Activated T-cell treated with anti-CD3 and anti-CD28 coated beads, Interleukin-2, amount 50 U/mL, for 72 hours (primary cell): Measurements from ENCODE around the gene CYB5R2. TPM values are rescaled to one million over a fixed set of nuclear protein-coding genes. Genes with fewer than 3 reads are reported as not detected.

Experiments
- ATAC-seq, 2 donors: fragments of 150-1000 bp; cut with Tn5 transposase; replicated peaks in 1 of 2; 2 replicates each; pipeline ENCODE4 v1.10.0; 2021; ENCODE audit warnings: moderate library complexity in 2 of 2, mild to moderate bottlenecking in 1 of 2
- DNase-seq, 2 donors: peaks; one replicate each; pipeline ENCODE4 v3.0.0; 2021 to 2022; ENCODE audit warnings: mixed read lengths in 1 of 2
- H3K27ac Mint-ChIP-seq: one replicate; pipeline ENCODE4 v1.8.0; 2022; ENCODE audit warnings: mild to moderate bottlenecking, moderate library complexity, mixed read lengths
- H3K27me3 Mint-ChIP-seq: one replicate; pipeline ENCODE4 v1.8.0; 2022; ENCODE audit warnings: low read depth, mixed read lengths
- H3K36me3 Mint-ChIP-seq, 2 donors: one replicate each; pipeline ENCODE4 v1.8.0; 2022; ENCODE audit warnings: mixed read lengths in 2 of 2, mild to moderate bottlenecking in 1 of 2; ENCODE audit not compliant: insufficient read depth in 2 of 2
- H3K4me1 Mint-ChIP-seq: one replicate; pipeline ENCODE4 v1.8.0; 2022; ENCODE audit warnings: low read depth, mixed read lengths
- H3K4me3 Mint-ChIP-seq, 2 donors: one replicate each; pipeline ENCODE4 v1.8.0; 2022; ENCODE audit warnings: mild to moderate bottlenecking in 2 of 2, mixed read lengths in 2 of 2, moderate library complexity in 2 of 2
- H3K9me3 Mint-ChIP-seq, 2 donors: one replicate each; pipeline ENCODE4 v1.8.0; 2022; ENCODE audit warnings: mixed read lengths in 2 of 2
- total RNA-seq, 2 donors: library from RNA; stranded (reverse); gene quantifications; one replicate each; pipeline ENCODE4 v1.2.3, GENCODE V29; 2022

CYB5R2 gene
- total RNA-seq, 2 donors from 2014 or later = 12.8 to 14.8 TPM

DNA sequence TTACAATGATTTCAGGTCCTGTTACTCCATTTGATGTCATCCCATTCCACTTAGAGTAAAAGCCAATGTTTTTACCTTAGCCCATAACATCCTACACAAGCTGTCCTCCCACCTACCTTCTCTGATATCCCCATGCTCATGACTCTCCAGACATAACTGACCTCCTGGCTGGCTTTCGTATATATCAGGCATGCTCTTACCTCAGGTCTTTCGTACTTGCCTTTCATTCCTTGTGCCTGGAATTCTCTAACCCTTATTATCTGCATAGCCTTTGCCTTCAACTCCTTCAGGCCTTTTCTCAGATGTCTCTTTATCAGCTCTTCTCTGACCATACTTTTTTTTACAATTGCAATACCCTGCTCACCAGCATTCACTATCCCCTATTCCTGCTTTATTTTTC, 10.3 kb upstream of the CYB5R2 start:
- Mint-ChIP-seq H3K27ac (no peak overlapping the region), H3K27me3 (peaks cover 30% of the 10 kb centered on the region), H3K4me1 (no peaks in the 10 kb centered on the region), H3K36me3 (peaks cover 0 to 5% of the 10 kb centered on the region in 2 donors), H3K9me3 (no peaks in the 10 kb centered on the region), H3K4me3 (no peak overlapping the region)
- DNase-seq (no peak), ATAC-seq (no peak)

DNA sequence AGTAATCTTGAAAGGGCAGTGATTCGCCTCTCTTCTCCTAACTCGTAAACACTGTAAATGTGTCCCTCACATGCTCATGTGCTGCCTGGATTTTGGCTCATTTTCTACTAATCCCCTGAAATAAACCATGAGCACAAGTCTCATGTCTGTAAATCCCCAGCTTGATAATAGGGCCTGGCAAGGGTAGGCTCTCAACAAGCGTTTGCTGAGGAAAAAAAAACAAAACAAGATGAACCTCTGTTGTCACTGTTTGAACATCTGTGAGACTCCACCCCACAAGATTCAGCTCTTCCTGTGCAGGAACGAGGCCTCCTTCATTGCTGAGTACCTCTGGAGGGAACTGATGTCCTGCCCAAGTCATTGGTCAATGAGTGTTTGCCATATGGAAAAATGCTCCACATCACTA, 4.5 kb upstream of the CYB5R2 start:
- H3K36me3 Mint-ChIP-seq = peaks cover 0 to 5% of the 10 kb centered on the region in 2 donors
- H3K4me3 Mint-ChIP-seq = no peak overlapping the region
- peaks cover 66% of the 10 kb centered on the region for H3K27me3 Mint-ChIP-seq
- peaks cover 18% of the 10 kb centered on the region for H3K4me1 Mint-ChIP-seq
- DNase-seq (no peak), ATAC-seq (no peak)
- H3K9me3 Mint-ChIP-seq = no peaks in the 10 kb centered on the region
- H3K27ac Mint-ChIP-seq = no peak overlapping the region

DNA sequence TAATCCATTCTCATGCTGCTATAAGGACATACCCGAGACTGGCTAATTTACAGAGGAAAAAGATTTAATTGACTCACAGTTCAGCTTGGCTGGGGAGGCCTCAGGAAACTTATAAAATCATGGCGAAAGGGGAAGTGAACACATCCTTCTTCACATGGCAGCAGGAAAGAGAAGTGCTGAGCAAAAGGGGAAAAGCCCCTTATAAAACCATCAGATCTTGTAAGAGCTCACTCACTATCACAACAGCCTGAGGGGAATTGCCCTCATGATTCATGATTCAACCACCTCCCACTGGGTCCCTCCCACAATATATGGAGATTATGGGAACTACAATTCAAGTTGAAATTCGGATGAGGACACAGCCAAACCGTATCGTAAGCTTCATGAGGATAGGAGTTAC, 3.8 kb upstream of the CYB5R2 start:
- H3K27ac Mint-ChIP-seq = no peak overlapping the region
- no peaks in the 10 kb centered on the region for H3K9me3 Mint-ChIP-seq
- DNase-seq (no peak), ATAC-seq (no peak)
- peaks cover 70% of the 10 kb centered on the region for H3K27me3 Mint-ChIP-seq
- H3K4me1 Mint-ChIP-seq = peaks cover 25% of the 10 kb centered on the region
- H3K36me3 Mint-ChIP-seq = peaks cover 0 to 5% of the 10 kb centered on the region in 2 donors
- H3K4me3 Mint-ChIP-seq = no peak overlapping the region

DNA sequence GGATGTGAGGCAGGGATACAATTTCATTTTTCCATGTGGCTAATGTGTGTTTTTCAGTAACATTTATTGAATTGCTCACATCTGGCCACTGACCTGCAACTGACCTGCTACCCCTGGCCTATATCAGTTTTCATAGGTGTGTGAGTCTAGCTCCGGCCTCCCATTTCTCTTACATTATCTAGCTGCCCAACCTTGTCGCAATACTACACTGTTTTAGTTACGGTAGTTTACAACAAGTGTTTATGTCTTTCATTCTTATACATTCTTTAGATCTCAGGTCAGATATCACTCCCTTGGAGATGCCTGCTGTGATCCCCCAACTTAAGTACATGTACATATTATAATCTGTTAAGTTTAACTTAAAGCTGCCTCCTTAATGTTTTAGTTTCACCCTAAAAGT, 2.3 kb upstream of the CYB5R2 start:
- Mint-ChIP-seq H3K4me1 (peaks cover 40% of the 10 kb centered on the region), H3K36me3 (peaks cover 0 to 3% of the 10 kb centered on the region in 2 donors), H3K27ac (no peak overlapping the region), H3K4me3 (no peak overlapping the region), H3K9me3 (no peaks in the 10 kb centered on the region), H3K27me3 (peaks cover 65% of the 10 kb centered on the region)
- ATAC-seq = no peak
- no peak for DNase-seq

DNA sequence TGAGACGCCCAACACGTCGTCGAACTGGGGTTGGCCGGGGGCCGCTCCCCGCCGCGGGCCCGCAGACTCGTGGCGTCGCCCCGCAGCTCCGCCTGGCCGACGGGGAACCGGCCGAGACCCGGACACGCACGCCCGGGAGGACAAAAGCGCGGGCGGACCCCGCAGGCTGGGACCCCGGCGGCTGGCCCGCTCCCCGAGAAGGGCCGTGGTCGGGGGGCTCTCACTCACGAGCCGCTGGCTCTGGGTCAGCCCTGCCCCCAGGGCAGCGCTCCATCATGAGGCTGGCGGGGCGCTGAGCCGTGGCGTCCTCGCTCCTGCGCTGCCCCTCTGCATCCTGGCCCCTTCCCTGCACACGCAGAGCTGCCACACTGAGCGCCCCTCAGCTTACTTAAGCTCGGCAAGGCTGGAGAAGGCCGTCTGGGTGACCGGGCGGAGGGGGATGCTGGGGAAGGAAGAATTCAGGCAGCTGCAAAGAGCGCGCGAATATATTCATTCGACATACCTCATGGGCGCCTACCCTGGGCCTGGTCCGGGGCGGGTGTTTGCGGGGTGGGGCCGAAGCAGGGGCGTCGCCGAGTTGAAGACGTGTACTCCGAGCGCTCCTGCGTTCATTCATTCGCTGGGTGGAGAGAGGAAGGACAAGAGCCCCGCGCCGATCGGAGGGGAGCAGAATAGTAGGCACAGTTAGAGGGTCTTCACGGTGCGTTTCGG, 579 bp upstream of the CYB5R2 start:
- peak; percentile 50 to 59 for ATAC-seq
- peak; percentile 14 to 34 for DNase-seq
- peaks cover 48% of the 10 kb centered on the region for H3K4me1 Mint-ChIP-seq
- H3K27me3 Mint-ChIP-seq = peaks cover 52% of the 10 kb centered on the region
- H3K36me3 Mint-ChIP-seq = no peaks in the 10 kb centered on the region
- no peaks in the 10 kb centered on the region for H3K9me3 Mint-ChIP-seq
- peak overlapping the region; percentile 71 to 84 for H3K4me3 Mint-ChIP-seq
- no peak overlapping the region for H3K27ac Mint-ChIP-seq

DNA sequence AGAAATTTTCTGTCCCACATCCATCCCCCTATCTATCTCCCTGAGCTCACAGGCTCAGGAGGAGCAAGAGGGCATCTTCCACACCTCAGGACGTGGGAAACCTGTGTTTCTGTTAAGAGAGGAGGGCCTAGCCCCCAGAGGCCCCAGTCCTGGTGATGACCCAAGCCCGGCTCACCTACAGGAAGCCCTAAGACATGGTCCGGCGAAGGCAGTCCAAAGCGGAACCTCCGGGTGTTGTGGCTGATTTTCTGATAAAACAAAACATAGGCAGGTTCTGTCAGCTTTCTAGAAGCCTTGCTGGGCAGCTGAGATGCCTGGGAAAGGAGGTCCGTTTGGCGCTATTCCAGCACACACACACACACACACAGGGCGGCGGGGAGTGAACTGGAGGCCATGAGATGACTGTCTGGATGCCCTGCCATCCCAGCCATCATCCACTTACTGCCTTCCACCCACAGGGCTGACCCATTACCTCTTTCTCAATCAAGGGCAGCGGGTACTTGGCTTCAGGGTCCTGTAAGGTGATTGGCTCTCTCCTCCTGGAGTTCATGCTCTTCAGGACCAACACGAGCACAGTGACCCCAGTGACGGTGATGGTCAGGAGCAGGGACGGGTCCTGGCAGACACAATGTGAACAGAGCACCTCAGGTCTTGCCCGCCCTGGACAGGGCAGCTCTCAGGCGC, 882 bp downstream of the CYB5R2 start:
- H3K9me3 Mint-ChIP-seq = no peaks in the 10 kb centered on the region
- peaks cover 49% of the 10 kb centered on the region for H3K4me1 Mint-ChIP-seq
- H3K27me3 Mint-ChIP-seq = peaks cover 39% of the 10 kb centered on the region
- H3K4me3 Mint-ChIP-seq = peak overlapping the region; percentile 71 to 79
- H3K27ac Mint-ChIP-seq = peak overlapping the region; percentile 26
- ATAC-seq (peak in 1 of 2 donors; percentile 2), DNase-seq (no peak)
- H3K36me3 Mint-ChIP-seq = no peaks in the 10 kb centered on the region

DNA sequence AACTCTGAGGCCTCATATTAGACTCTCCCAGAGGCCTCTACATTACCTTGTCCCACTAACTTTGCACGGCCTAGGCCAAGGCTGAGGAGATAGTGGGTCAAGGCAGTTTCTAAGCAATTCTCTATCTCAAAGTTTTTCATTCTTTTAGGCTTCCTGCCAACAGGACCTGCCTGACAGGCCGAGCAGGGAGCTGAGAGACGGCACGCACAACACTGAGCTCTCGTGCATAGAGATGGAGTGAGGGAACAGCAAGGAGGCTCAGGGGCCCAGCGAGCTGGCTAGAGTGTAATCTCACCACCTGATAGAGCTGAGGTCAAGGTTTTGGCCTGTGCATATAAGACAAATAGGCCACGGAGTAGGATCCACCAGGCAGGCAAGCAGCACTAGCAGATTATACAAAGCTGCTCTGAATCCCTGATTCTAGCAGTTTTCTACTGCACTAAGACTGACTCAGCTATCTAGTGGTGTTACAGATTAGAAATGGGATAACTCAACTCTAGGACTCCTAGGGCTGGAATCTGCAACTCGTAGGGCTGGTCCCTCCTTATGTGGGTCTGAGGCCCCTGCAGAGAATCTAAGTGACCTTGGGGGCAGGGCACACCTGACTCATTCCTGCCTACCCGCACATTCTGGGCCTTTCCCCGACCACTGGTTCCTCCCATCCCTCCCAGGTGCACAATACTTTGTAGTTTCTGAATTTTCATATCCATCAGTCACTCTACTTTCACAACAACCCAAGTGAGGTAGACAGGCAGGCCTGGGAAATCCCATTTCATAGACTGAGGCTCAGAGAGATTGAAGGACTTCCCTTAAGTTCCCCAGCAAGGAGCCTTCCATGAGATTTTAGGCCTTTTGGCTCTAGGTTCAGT, 1.7 kb downstream of the CYB5R2 start:
- ATAC-seq = peak; percentile 69 to 73
- peak overlapping the region; percentile 34 to 79 for H3K4me3 Mint-ChIP-seq
- H3K27me3 Mint-ChIP-seq = peaks cover 32% of the 10 kb centered on the region
- H3K36me3 Mint-ChIP-seq = no peaks in the 10 kb centered on the region
- H3K27ac Mint-ChIP-seq = no peak overlapping the region
- H3K4me1 Mint-ChIP-seq = peaks cover 47% of the 10 kb centered on the region
- H3K9me3 Mint-ChIP-seq = no peaks in the 10 kb centered on the region
- peak; percentile 41 to 64 for DNase-seq

DNA sequence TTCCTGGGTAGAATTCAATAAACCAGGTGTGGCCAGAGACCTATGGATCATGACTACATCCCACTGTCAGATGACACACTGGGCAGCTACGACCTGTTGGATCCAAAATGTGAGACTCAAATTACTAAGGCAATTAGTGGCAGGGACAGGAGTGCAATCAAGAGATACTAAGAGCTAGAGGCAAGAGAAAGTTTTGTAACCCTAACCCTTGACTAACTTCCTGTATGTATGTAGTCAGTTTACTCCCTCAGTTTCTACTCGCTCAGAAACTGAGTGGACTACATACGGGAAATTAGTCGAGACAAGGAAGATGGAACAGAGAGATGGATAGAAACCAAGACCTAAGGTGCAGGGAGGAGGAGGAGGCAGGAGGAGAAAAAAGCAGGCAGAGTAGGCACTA, 2.7 kb downstream of the CYB5R2 start:
- Mint-ChIP-seq H3K4me1 (peaks cover 51% of the 10 kb centered on the region), H3K27ac (no peak overlapping the region), H3K4me3 (peak overlapping the region in 1 of 2 donors; percentile 37), H3K9me3 (no peaks in the 10 kb centered on the region), H3K27me3 (peaks cover 23% of the 10 kb centered on the region), H3K36me3 (no peaks in the 10 kb centered on the region)
- DNase-seq = no peak
- peak in 1 of 2 donors; percentile 24 for ATAC-seq

DNA sequence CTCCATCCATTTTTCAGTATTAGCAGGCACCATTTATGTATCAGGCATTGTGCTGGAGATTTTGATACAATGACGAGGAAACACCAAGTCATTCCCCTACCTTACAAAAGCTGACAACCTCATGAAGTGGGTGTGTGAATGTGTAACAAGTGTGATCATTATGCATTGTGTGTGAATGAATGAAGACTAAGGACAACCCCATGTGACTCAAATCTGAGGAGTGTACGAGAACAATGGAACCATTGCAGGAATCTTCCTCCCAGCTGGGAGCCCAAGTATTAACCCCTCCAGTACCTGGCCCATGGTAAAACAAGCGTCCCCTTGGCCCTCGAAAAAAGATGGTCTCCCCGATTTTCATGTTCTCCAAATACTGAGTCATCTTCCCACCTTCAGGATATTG, 4.4 kb downstream of the CYB5R2 start:
- peaks cover 0 to 1% of the 10 kb centered on the region in 2 donors for H3K36me3 Mint-ChIP-seq
- ATAC-seq (no peak), DNase-seq (no peak)
- H3K27me3 Mint-ChIP-seq = peaks cover 6% of the 10 kb centered on the region
- no peak overlapping the region for H3K4me3 Mint-ChIP-seq
- no peak overlapping the region for H3K27ac Mint-ChIP-seq
- H3K4me1 Mint-ChIP-seq = peaks cover 46% of the 10 kb centered on the region
- H3K9me3 Mint-ChIP-seq = no peaks in the 10 kb centered on the region

DNA sequence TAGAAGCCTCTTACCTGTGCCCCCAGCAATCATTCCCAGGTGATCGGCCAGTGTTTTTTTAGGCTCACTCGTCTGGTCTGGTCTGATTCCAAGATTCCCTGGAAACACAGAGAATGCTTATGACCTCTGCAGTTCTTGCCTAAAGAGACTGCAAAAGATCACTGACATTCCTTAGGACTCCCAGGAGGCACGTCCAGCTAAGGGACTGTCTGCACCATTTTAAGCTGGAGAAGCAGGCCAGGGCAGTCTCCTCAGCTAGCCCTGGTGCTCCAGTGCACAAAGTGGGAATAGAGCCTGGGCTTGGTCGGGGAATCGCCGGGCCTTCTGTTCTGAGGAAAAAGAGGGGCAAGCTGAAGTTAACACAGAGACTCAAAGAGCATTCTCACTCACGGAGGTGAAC, 4.8 kb downstream of the CYB5R2 start:
- Mint-ChIP-seq H3K36me3 (peaks cover 0 to 1% of the 10 kb centered on the region in 2 donors), H3K4me1 (peaks cover 45% of the 10 kb centered on the region), H3K4me3 (no peak overlapping the region), H3K27me3 (peaks cover 6% of the 10 kb centered on the region), H3K27ac (no peak overlapping the region), H3K9me3 (no peaks in the 10 kb centered on the region)
- ATAC-seq = no peak
- no peak for DNase-seq

DNA sequence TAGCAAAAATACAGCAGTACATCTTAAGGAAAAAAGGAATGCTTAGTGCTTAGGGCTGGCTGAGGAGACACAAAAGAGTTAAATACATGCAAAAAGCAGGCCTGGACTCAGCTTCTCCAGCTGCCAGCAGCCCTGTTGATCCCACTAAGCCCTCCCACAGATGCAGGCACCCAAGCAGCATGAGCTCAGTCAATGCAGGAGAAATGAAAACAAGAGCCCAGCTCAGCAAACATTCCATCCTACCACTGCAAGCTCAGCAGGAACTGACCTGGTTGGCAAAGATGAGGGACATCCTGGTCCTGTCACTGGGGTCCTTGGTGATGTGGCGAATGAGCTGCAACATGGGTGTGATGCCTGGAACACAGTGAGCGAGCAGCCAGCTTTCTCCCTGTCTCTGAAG, 5.8 kb downstream of the CYB5R2 start:
- peaks cover 0 to 1% of the 10 kb centered on the region in 2 donors for H3K36me3 Mint-ChIP-seq
- H3K27ac Mint-ChIP-seq = no peak overlapping the region
- peaks cover 40% of the 10 kb centered on the region for H3K4me1 Mint-ChIP-seq
- H3K27me3 Mint-ChIP-seq = peaks cover under 1% of the 10 kb centered on the region
- no peak overlapping the region for H3K4me3 Mint-ChIP-seq
- no peak for ATAC-seq
- DNase-seq = no peak
- no peaks in the 10 kb centered on the region for H3K9me3 Mint-ChIP-seq

DNA sequence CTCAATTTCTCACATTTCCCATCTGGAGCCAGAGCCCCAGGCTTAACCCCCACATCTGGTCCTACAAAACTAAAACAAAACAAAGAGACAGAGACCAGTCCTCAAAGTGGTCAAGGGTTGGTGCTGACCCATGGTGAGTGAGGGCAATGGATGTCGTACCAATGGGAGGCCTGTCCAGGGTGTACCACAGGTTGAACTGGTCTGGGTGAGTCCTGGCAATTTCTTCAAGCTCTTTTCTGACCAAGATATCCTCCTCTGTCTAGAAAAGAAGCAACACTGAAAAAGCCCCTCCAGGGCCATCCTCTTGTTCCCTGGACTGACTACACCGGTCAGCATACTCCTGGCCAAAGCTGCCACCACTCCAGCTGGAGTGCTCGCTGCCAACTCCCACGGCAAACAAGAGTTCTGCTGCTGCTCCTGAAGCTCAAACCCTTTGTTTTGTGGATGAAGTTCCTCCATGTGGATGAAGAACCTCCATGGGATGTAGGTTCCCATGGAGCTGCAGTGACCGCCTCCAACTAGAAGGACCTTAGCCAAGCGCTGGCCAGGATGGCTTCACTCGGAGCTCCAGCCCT, 6.9 kb downstream of the CYB5R2 start:
- Mint-ChIP-seq H3K27ac (no peak overlapping the region), H3K4me3 (no peak overlapping the region), H3K9me3 (no peaks in the 10 kb centered on the region), H3K36me3 (peaks cover 0 to 1% of the 10 kb centered on the region in 2 donors), H3K27me3 (no peaks in the 10 kb centered on the region), H3K4me1 (peaks cover 29% of the 10 kb centered on the region)
- DNase-seq = no peak
- ATAC-seq = no peak
